Measurements from ENCODE around the gene CDK14.

The CDK14 gene

GRCh38 chr7:90596671-90597562 is 796 bp downstream of the CDK14 start:
- DNase-seq (ENCODE audit: low read depth) = peak; percentile 47

DNA sequence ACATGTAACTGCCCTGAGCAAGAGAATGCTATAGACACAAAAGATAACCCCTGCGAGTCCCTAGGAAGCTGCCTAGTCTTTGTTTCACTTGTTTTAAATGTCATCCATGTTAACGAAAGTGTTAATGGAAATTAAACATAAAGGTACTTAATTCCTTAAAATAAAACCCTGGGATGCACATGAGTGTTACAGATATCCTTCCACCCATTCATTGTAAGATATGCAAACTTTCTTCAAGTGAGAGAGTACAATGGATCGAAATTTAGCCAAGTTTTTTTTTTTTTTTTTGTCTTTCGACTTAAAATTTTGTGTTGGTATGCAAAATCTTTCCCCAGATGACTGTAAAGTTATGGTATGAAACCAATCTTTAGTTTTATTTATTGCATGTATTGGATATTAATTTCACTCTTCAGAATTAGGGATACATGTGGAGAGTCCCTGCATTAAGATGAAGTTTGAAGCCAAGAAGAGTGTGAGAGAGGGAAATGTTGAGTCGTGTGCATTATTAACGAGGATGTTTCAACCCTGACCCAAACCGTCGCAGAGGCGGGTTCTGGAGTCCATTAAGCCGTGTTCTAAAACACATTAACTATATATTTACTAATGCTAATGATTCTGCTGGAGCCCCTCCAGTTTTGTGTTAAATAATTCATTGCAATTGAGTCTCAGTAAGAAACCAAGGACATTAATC is 1.6 kb downstream of the CDK14 start:
- DNase-seq (ENCODE audit: low read depth) = peak; percentile 1

DNA sequence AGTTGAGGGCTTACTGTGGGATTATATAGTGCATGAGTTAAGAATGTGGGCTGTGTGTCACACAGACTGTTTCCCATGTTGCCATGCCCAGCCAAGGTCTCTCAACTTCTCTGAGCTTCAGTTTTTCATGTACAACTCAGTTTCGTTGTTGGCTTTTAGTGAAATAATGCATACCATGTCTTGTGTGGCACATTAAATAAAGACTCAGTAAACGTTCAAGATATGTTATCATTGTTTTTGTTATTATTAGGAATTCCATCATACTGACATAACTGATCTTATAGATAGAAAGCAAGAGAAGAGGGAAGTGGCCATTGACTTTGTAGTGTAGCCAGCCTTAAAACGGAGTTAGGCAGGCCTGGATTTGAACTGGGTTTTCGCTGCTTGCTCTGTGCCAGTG is 2.9 kb downstream of the CDK14 start:
- DNase-seq (ENCODE audit: low read depth) = peak; percentile 41

DNA sequence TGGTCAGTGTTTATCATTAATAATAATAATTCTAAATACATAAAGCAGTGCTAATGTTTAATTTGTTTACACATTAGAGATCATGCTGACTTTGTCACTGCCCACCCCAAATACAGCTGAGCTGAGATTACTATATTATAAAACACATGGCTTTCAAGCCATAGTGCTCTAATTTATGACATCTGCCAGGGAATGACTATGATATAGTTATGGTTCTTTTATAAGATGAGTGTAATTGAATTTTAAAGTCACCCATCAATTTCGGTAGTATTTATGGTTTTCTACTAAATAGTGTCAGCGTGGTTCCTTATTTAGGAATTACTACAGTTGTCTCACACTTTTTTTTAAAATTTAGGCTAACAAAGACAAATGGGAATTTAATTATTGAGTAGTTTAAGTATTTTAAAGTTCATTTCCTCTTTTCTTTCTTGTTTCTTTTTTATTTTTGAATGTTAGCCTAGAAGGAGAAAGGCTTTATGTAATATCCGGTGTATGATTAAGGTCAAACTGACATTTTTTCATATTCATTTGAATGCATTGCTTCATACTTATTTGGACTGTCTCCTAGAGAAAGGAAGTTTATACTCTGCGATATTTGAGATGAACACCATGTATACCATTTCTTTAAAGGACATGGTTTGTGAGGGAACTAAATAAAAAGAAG is 3.9 kb downstream of the CDK14 start:
- no peak for DNase-seq (ENCODE audit: low read depth)

DNA sequence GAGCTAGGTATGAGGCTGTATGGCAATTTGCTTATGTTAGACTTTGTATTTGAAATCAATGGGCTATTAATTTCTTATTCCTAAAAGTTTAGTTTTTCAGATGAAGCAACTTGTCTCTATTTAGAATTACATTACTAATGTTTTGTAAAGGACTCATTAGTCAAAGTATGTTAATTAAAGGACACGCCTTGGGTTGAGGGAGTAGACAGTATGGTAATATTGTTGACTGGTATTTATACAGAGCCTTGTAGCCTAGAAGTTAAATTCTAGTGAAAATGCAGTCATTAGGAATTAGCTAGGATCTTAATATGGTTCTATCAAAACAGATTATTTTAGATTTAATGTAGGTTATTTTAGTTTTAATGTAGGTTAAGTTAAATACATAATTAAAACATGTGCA is 6.2 kb downstream of the CDK14 start:
- no peak for DNase-seq (ENCODE audit: low read depth)

- DNase-seq (ENCODE audit: low read depth) = no peak
Measured at GRCh38 chr7:90603346-90603745, 7.2 kb downstream of the CDK14 start.

- DNase-seq (ENCODE audit: low read depth) = no peak
Measured at GRCh38 chr7:90604383-90604782, 8.3 kb downstream of the CDK14 start.

DNA sequence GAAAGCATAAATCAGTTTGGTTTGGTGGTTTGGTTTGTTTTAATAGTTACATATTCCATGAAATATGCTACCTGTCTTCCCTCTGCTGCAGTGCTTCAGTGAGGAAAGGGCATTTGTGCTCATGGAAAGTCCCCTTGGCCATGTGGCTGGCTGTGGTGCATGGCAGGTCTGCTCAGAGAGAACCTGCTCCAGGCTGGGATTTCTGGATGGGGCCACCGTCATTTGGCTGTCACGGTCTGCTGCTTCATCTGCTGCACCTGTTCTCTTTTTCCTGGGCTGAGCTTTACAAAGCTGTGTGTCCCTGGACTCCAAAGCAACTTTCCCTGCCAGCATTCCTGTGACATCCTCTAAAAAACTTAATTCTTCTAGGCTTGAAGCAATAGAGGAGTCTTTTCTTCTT is 8.9 kb downstream of the CDK14 start:
- no peak for DNase-seq (ENCODE audit: low read depth)

DNA sequence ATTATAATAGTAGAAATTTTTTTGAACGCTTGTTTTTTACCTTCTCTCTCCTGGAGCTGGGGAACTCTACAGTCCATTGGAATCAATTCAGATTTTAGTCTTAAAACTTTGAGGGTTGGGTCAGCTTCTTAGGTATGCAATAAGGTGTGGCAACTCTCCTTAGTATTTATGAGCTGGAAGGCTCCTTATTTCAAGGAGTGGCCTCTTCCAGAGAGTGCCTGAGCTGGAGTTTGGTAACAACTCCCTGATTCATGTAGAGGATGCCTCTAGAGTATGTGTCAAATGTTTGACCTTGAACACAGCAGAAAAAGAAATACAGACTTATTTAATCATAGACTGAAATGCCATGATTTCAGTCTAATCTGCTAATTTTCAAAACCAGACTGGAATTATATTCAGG is 11.1 kb downstream of the CDK14 start:
- DNase-seq (ENCODE audit: low read depth) = no peak

DNA sequence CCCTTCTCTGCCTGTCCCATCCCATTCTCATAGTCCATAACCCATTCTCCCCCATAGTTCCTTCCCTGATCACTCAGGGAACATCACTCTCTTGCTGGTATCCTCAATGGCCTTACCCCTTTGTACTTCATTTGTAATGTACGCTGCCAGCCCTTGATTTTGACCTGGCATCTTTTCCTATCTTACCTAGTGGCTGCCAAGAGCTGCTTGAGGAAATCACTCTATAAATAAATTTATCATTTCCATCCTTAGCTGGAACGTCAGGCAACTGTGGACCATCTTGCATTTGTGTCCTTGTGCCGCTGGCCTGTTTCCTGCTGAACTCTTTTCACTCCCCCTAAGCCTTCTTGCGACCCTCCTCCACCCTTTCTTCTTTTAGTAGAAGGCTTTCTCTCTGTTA is 14.0 kb downstream of the CDK14 start:
- no peak for DNase-seq (ENCODE audit: low read depth)

- DNase-seq (ENCODE audit: low read depth) = no peak
Measured at GRCh38 chr7:90611115-90611514, 15.0 kb downstream of the CDK14 start.

DNA sequence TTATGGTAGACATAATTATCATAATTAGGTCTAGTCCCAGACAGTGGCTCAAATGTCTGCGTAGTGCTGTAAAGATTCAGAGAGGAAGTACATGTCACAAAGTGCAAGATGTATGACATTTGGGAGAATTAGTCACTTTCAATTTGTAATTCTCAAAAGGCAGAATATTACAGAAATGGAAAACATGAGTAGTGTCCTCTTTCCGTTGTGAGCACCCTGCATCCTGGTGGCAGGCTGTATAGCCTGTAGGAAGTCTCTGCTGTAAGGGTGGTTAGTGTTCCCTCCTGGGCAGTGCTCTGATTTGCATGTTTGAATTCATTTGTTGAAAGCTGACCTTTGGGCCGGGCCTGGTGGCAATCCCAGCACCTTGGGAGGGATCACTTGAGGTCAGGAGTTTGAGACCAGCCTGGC is 17.0 kb downstream of the CDK14 start:
- no peak for DNase-seq (ENCODE audit: low read depth)

- DNase-seq (ENCODE audit: low read depth) = no peak
Measured at GRCh38 chr7:90617442-90617841, 21.3 kb downstream of the CDK14 start.

DNA sequence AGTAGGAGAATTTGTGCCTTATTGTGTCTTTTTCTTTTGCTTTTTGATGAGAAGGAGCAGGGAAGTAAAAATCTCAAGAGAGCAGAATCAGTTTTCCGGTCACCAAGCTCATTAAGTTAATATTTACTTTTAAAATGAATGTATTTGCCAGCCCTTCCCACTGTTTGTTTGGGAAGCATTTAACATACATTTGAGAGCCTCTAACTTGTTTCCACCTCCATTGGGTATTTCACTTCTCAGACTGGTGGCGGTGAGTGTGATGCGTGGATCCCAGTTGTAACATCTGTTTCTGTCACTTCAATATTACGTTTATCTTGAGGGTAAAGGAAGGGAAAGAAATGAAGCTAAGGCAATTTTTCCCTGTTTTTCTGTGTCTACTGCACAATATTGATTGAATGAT is 22.8 kb downstream of the CDK14 start:
- DNase-seq (ENCODE audit: low read depth) = no peak

DNA sequence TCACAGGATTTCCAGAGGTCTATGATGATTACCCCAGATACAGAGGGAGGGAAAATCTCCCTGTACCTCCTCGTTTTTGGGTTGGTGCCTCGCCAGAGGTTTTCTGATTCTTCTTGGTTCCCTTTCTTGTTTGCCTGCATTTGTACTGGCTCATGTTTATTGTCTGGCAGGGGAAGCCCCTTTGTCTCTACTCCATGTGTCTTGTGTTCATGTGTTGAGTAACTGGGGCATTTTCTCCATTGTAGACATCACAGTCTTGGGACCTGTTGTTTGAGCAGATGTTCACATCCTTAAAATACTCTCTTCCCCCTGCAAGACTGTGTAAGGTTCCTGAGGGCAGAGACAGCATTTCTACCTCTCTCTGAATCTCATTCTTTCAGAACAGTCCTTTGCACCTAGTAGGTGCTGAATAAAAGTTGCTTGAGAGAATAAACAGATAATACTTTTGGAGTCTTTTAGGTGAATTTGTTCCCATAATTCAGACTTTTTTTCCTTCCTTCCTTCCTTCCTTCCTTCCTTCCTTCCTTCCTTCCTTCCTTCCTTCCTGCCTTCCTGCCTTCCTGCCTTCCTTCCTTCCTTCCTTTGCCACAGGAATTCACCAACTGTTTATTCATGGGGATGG is 25.1 kb downstream of the CDK14 start:
- DNase-seq (ENCODE audit: low read depth) = no peak

- DNase-seq (ENCODE audit: low read depth) = no peak
Measured at GRCh38 chr7:90621747-90622140, 25.6 kb downstream of the CDK14 start.

DNA sequence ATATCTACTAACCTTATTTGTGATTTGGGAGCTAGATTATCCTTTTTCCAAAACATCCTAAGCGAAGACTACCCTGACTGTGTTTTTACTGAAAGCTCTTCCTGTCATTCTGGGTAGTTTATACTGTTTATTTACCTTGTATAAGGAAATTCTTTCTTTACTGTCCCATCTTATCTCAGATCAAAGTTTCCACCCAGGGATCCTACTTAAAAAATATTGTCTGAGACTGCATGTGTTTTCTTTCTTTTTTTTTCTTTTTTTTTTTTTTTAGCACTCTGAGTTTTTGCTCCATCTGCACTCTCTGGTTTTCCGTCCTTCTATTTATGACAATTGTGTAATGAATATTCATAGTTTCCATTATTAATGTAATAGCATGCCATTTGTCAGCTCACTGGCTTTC is 26.5 kb downstream of the CDK14 start:
- no peak for DNase-seq (ENCODE audit: low read depth)

GRCh38 chr7:90624225-90624911 is 28.2 kb downstream of the CDK14 start:
- peak; percentile 13 for DNase-seq (ENCODE audit: low read depth)

GRCh38 chr7:90625051-90625450 is 28.9 kb downstream of the CDK14 start:
- no peak for DNase-seq (ENCODE audit: low read depth)

DNA sequence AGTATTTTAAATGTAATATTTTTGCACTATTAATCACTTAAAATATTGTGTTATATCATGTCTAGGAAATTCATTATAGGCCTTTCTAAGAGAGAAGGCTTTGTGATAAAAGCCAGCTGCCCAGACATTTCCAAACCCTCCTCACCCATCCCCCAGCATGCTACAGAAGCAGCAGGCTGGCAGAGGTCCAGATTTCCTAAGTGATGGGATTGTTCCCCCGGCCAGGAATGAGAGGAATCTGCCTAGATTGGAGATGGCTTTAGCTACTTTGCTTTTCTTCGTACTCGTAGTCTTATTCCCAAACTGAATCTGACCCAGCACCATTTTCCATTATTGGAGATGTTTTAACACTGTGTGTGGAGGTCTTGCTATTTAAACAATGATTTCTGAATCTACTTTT is 29.4 kb downstream of the CDK14 start:
- peak; percentile 61 for DNase-seq (ENCODE audit: low read depth)

DNA sequence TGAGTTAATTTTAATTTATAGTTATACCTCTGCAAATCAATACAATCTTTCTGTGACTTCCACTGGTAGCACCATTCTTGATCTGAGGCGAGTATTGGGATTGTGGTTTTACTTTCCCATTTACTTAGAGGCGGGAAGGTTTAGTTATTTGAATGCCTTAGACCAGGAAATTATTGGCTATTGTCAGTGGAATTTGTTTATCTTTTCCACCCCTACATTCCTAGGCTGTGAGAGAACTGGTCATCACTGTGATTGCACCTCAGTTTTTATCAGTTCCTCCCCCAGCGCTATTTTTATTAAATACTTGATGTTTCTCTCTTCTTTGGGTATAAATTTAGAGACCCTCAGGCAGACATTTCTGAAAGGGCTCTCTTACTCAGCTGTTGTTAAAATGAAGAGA is 29.9 kb downstream of the CDK14 start:
- DNase-seq (ENCODE audit: low read depth) = peak; percentile 71
